Breast epithelium (tissue), 4 donors: ENCODE data around the gene RANBP3L. TPM values are rescaled to one million over a fixed set of nuclear protein-coding genes. Genes with fewer than 3 reads are reported as not detected.
"Not testable (repeated sequence)": the region's sequence is repeated elsewhere in the genome, so short reads cannot be mapped to it uniquely, and the experiment has no call there.

ENCODE experiments used
- DNase-seq, 2 donors: peaks; one replicate each; pipeline ENCODE4 v3.0.0-alpha.2; 2019; ENCODE audit warnings: low spot score in 2 of 2
- H3K27ac ChIP-seq, 2 donors: fragments of 200-600 bp; sonication (generic) in 1 of 2; one replicate each; pipeline ENCODE4 v1.5.1; 2016 to 2019; ENCODE audit warnings: mild to moderate bottlenecking in 1 of 2
- H3K27me3 ChIP-seq, 2 donors: fragments of 200-600 bp; sonication (generic) in 1 of 2; one replicate each; pipeline versions ENCODE4 v1.5.1 to v1.6.0; 2017 to 2019; ENCODE audit warnings: control low read depth in 1 of 2, mild to moderate bottlenecking in 1 of 2
- H3K36me3 ChIP-seq: fragments of 200-600 bp; one replicate; pipeline ENCODE4 v1.5.1; 2019
- H3K4me1 ChIP-seq, 2 donors: fragments of 200-600 bp; sonication (generic); one replicate each; pipeline ENCODE4 v1.5.1; 2016 to 2019; ENCODE audit warnings: control low read depth in 1 of 2
- H3K4me3 ChIP-seq, 3 donors: fragments of 200-600 bp; sonication (generic); 1 replicate in 2 of 3; 2 replicates in 1 of 3; pipeline ENCODE4 v1.5.1; 2016 to 2019; ENCODE audit warnings: mild to moderate bottlenecking in 3 of 3, moderate library complexity in 2 of 3
- H3K9me3 ChIP-seq, 2 donors: fragments of 200-600 bp; sonication (generic) in 1 of 2; one replicate each; pipeline ENCODE4 v1.5.1; 2016 to 2019; ENCODE audit warnings: control low read depth in 1 of 2
- CTCF ChIP-seq, 3 donors: fragments of 450-650 bp; IDR thresholded peaks; one replicate each; pipeline ENCODE4 v1.5.1; 2016 to 2017; ENCODE audit warnings: antibody characterized with exemption in 3 of 3, mild to moderate bottlenecking in 3 of 3, moderate library complexity in 3 of 3
- POLR2A ChIP-seq: fragments of 450-650 bp; IDR thresholded peaks from one replicate; pipeline ENCODE4 v1.6.1; 2016; ENCODE audit warnings: antibody characterized with exemption, mild to moderate bottlenecking, moderate library complexity
- POLR2AphosphoS5 ChIP-seq, 3 donors: sonication (generic); formaldehyde crosslinking; IDR thresholded peaks; one replicate each; pipeline ENCODE4 v1.6.1; 2017; ENCODE audit warnings: antibody characterized with exemption in 3 of 3
- intact Hi-C: fragments of 100-400 bp; cut with DNase I; formaldehyde crosslinking; loops from one replicate; pipeline ENCODE4 v1.15.1; 2023; ENCODE audit warnings: low total_unique reads
- total RNA-seq, 3 donors: library from RNA; depleted of rRNA; stranded (reverse); fragments of >200 nt; gene quantifications; one replicate each; pipeline ENCODE4 v1.1.0, GENCODE V29; 2016

The RANBP3L gene
- total RNA-seq, 3 donors from 2014 or later = 2.3 to 22.2 (median 11.0) TPM

GRCh38 chr5:36334315-36334714, 32.6 kb upstream of the RANBP3L start:
- no peak overlapping the region for H3K4me3 ChIP-seq
- no peaks in the 10 kb centered on the region for H3K27me3 ChIP-seq
- intact Hi-C loops = no loop called here
- no peaks in the 10 kb centered on the region for H3K36me3 ChIP-seq
- H3K27ac ChIP-seq = no peak overlapping the region
- no peaks in the 10 kb centered on the region for H3K4me1 ChIP-seq
- TF ChIP-seq CTCF (IDR thresholded peaks at IDR 0.05) (no peak), POLR2AphosphoS5 (IDR thresholded peaks at IDR 0.05) (no peak), POLR2A (no peak)
- no peak for DNase-seq
- no peaks in the 10 kb centered on the region for H3K9me3 ChIP-seq

- H3K4me3 ChIP-seq, DNase-seq, H3K27ac ChIP-seq, H3K4me1 ChIP-seq, H3K36me3 ChIP-seq, intact Hi-C loops, H3K9me3 ChIP-seq, H3K27me3 ChIP-seq: not testable (repeated sequence)
Observed at GRCh38 chr5:36332720-36333119, 31.0 kb upstream of the RANBP3L start.

GRCh38 chr5:36325196-36325595, 23.5 kb upstream of the RANBP3L start:
- no peak overlapping the region for H3K27ac ChIP-seq
- no peaks in the 10 kb centered on the region for H3K9me3 ChIP-seq
- no peak for DNase-seq
- no peaks in the 10 kb centered on the region for H3K36me3 ChIP-seq
- no peak overlapping the region for H3K4me3 ChIP-seq
- TF ChIP-seq POLR2AphosphoS5 (IDR thresholded peaks at IDR 0.05) (no peak), CTCF (IDR thresholded peaks at IDR 0.05) (no peak), POLR2A (no peak)
- H3K4me1 ChIP-seq = no peaks in the 10 kb centered on the region
- intact Hi-C loops = no loop called here
- H3K27me3 ChIP-seq = no peaks in the 10 kb centered on the region

- Histone ChIP-seq H3K27ac (no peak overlapping the region), H3K36me3 (no peaks in the 10 kb centered on the region), H3K9me3 (no peaks in the 10 kb centered on the region), H3K4me3 (no peak overlapping the region), H3K27me3 (no peaks in the 10 kb centered on the region), H3K4me1 (no peaks in the 10 kb centered on the region)
- no peak for DNase-seq
- TF ChIP-seq POLR2AphosphoS5 (IDR thresholded peaks at IDR 0.05) = no peak
- no peak for TF ChIP-seq CTCF (IDR thresholded peaks at IDR 0.05)
- no peak for TF ChIP-seq POLR2A
- intact Hi-C loops = no loop called here
Observed at GRCh38 chr5:36323926-36324781, 22.5 kb upstream of the RANBP3L start.

GRCh38 chr5:36312953-36313672, 11.4 kb upstream of the RANBP3L start:
- no peak for TF ChIP-seq POLR2AphosphoS5 (IDR thresholded peaks at IDR 0.05)
- no peak for TF ChIP-seq CTCF (IDR thresholded peaks at IDR 0.05)
- TF ChIP-seq POLR2A = no peak
- no peak for DNase-seq
- H3K36me3 ChIP-seq = no peaks in the 10 kb centered on the region
- H3K27me3 ChIP-seq = no peaks in the 10 kb centered on the region
- no peak overlapping the region for H3K4me3 ChIP-seq
- H3K27ac ChIP-seq = no peak overlapping the region
- H3K9me3 ChIP-seq = no peaks in the 10 kb centered on the region
- no peaks in the 10 kb centered on the region for H3K4me1 ChIP-seq
- intact Hi-C loops = no loop called here
